T-helper 1 cell (primary cell): ENCODE measurements around the gene SLC35D2.
"Not testable (repeated sequence)": the region's sequence is repeated elsewhere in the genome, so short reads cannot be mapped to it uniquely, and the experiment has no call there.

Experiments used
- DNase-seq, 5 donors: peaks; one replicate each; pipeline ENCODE4 v3.0.0-alpha.2; 2012 to 2020

Gene SLC35D2

DNA sequence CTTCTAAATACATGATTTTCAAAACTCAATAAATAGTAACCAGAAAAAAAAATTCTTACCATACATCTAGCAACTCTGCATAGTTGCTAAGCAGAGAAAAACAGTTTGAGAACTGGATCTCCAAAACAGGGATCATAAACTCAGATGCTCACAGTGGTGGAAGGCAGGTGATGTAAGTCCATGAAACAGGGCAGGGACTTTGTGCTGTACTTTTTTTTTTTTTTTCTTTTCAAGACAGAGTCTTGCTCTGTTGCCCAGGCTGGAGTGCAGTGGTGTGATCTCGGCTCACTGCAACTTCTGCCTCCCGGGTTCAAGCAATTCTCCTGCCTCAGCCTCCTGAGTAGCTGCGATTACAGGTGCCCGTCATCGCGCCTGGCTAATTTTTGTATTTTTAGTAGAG lies 76.6 kb downstream of the SLC35D2 start:
- DNase-seq = not testable (repeated sequence)

DNA sequence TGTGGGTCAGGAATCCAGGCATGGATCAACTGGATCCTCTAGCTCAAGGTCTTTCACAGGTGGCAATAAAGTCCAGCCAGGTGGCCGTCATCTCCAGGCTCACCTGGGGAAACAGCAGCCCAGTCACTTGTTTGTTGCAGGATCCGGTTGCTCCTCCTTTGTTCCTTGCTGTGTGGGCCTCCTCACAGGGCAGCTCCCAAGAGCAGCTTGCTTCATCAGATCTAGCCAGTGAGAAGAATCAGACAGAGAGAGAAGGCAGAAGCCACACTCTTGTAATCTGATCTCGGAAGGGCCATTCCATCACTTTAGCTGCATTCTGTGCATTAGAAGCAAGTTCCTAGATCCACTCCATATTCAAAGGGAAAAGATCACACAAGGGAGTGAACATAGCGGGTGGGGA lies 78.3 kb downstream of the SLC35D2 start:
- DNase-seq = no peak

DNA sequence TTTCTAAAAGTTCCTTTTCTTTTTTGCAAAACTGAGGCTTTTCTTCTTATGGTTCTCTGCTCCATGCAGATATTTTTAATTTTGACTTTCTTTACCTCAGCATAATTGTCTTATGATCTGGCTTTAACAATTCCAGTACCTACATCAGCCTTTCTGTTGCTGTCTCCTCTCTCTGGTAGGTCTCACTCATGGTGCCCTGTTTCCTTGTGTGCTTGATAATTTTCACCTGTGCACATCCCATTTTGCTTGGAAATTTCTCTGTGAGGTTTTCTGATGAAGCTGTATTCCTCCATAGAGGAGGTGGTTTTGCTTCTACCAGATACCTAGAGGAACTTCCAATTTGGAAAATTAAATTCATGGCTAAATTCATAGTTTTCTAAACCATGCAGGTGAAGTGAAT lies 79.3 kb downstream of the SLC35D2 start:
- DNase-seq = no peak

DNA sequence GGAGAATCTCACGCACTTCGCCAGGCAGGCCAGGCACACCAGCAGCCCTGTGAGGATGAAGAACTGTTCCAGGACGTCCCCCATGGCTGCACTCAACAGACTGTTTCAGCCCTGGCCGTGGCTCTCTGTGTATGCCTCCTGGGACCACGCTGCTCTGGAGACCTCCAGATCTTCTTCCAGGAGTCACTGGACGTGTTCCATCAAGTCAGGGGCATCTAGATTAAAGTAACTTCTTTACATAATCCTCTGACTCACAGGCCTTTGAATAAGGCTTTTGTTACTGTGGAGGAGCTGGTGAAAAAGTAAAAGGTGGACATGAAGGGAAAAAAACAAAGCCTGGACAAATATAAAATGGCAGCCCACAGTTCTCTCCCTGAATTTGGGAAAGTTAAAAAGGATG lies 81.5 kb downstream of the SLC35D2 start, which contains the start of gene HSD17B3:
HSD17B3 (minus strand) TSS at position 156 of the 400 bp plus-strand sequence; CDS start at position 84, 72 bp downstream.
- DNase-seq = no peak

DNA sequence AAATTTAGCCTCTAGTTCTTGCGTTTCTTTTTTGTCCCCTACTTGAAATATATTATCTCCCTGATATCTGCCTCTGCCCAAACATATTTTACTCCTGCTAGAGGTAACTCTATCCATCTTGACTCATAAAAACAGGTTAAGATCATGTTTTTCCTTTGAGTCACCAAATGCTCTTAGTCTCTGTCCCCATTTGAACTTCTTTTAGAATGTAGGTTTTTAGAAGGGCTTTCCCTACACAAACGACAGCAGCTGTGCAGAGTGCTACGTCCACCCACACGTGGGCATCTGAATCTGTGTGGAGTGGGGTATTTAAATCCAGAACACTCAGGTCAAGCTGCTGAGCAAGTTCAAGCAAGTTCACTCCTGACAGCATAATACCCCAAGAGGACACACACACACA lies 83.7 kb downstream of the SLC35D2 start:
- no peak for DNase-seq

DNA sequence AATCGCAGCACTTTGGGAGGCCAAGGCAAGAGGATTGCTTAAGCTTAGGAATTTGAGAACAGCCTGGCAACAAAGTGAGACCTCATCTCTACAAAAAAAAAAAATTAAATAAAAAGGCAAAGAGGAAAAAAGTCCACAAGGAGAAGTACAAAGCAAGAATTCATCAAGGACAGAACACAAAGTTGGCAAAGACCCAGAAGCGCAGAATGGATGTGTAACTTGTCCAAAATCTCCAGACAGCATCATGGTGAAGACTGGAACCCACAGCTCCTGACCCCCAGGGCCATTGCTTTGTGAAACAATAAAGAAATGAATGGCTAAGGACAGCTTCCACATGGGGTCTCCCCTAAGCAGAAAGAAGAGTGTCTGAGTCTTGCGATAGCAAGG lies 89.4 kb downstream of the SLC35D2 start:
- no peak for DNase-seq

DNA sequence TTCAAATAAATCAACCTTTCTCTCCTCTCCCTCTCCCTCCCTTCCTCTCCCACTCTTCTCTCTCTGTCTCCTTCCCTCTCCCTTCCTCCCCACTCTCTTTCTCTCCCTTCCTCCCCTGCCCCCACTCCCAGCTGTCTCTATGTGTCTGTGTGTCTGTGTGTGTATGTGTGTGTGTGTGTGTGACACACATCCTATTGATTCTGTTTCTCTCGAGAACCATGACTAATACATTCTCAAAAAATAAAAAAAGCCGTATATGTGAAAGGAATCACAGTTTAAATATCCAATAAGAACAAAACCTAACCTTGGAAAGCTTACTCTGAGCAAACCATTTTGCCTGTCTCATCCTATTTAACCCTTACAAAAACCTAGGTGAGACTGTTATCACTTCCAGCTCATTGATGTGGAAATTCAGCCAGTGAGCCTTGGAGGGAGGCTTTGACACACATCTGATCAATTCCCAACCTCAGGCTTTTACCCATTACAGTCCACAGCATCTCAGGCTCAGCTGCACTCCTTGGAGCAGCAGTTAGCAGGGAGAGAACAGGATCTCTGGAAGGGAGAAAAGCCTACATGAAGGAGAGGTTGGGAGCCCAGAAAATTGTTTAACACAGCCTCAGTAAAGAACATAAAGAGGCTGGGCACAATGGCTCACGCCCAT lies 89.9 kb downstream of the SLC35D2 start:
- no peak for DNase-seq

DNA sequence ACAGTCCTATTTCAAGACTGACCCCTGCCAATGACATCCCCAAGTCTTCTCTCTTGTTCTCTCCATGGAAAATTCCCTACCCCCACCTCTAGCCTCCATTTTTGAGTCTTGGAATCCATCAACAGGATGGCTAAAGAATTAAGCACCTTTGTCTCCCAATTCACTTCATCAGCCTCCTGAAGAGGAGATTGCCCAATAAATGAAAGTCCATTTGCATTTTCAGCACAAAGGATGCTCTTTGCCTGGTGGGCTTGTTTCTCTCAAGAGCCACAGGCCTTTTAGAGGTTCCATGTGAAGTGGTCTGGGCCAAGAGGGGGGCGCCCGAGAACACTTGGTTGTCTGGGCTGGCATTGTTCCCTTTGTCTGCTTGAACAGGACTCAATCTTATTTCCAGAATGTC lies 94.1 kb downstream of the SLC35D2 start:
- no peak for DNase-seq

DNA sequence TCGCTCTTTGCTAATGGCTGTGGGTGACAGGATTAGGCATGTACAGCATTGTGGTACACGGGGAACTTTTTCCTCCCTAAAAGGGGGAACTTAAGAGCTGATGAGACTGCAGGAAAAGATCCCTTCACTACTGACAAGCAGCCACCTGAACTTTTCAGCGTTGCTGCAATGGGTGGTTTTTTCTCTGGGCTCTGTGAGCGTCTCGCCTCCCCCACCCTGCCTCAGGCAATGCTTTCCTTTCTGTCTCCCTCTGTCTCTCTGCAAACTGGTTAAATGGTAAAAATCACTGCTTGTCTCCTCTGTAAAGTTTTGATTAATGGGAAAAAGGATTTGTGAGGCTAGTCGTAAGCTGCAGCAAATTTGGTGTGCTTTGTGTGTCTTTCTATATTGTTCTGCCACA lies 101.9 kb downstream of the SLC35D2 start:
- no peak for DNase-seq

DNA sequence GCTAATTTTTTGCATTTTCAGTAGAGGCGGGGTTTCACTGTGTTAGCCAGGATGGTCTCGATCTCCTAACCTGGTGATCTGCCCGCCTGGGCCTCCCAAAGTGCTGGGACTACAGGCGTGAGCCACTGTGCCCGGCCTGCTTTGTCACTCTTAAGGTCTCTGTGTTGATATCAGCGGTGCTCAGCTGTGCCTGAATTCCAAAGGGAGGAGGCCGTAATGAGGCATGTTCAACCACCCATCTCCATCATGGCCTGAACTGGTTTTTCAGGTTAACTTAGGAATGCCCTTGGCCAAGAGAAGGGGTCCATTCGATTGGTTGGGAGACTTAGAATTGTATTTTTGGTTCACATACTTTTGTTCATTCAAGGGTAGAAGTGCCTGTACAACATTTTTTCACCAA lies 103.6 kb downstream of the SLC35D2 start:
- DNase-seq = no peak

DNA sequence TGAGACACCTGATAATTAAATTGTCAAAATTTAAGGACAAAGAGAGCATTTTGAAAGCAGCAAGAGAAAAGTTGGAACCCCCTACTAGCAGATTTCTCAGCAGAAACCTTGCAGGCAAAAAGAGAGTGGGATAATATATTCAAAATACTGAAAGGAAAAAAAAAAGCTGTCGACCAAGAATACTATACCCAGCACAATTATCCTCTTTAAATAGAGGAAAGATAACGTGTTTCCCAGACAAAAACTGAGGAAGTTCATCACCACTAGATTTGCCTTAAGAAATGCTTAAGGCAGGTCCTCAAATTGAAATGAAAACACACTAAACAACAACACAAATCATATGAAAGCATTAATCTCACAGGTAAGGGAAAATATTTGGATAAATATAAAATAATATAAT lies 108.6 kb downstream of the SLC35D2 start:
- DNase-seq = no peak
